K562 (cell line): ENCODE measurements around the gene CGNL1.
A peak's percentile ranks its signal among the peaks of the same experiment; 100 is the strongest.

ENCODE experiments used
- BCL6 ChIP-seq: fragments of 250-450 bp; sonication (Bioruptor Pico); IDR thresholded peaks from 2 replicates; pipeline ENCODE4 v1.4.0; 2020
- CTBP1 ChIP-seq: fragments of 450-650 bp; IDR thresholded peaks from 2 replicates; pipeline ENCODE4 v1.6.1; 2016; ENCODE audit warnings: borderline replicate concordance
- CTCF ChIP-seq, 3 experiments: IDR thresholded peaks in 2 of 3; conservative IDR thresholded peaks in 1 of 3; 2 replicates each; pipeline ENCODE4 v1.5.1; 2011 to 2012; ENCODE audit warnings: low read length in 3 of 3, mild to moderate bottlenecking in 3 of 3, control low read depth in 2 of 3, improper control_type of control experiment in 1 of 3, inconsistent platforms in 1 of 3, low read depth in 1 of 3, mixed read lengths in 1 of 3, moderate library complexity in 1 of 3; ENCODE audit not compliant: insufficient read depth in 2 of 3
- EGR1 ChIP-seq: fragments of 450-650 bp; conservative IDR thresholded peaks from 2 replicates; pipeline ENCODE4 v1.6.1; 2017; ENCODE audit warnings: mild to moderate bottlenecking
- FOXK1 ChIP-seq: sonication (generic); formaldehyde crosslinking; IDR thresholded peaks from 2 replicates; pipeline ENCODE4 v1.8.0; 2022; ENCODE audit warnings: missing genetic modification reagents, mild to moderate bottlenecking, borderline replicate concordance
- GTF2F1 ChIP-seq: IDR thresholded peaks from 2 replicates; pipeline ENCODE4 v1.6.1; 2011; ENCODE audit warnings: low read depth, low read length, improper control_type of control experiment
- LCOR ChIP-seq: sonication (generic); formaldehyde crosslinking; IDR thresholded peaks from 2 replicates; pipeline ENCODE4 v1.8.0; 2022; ENCODE audit warnings: mild to moderate bottlenecking, missing genetic modification reagents
- MAFG ChIP-seq: fragments of 450-650 bp; conservative IDR thresholded peaks from 2 replicates; pipeline ENCODE4 v1.6.1; 2016; ENCODE audit warnings: missing genetic modification characterization, missing compliant biosample characterization
- NFYB ChIP-seq: IDR thresholded peaks from 2 replicates; pipeline ENCODE4 v1.6.1; 2011; ENCODE audit warnings: mild to moderate bottlenecking, moderate library complexity; ENCODE audit not compliant: insufficient read length; ENCODE audit errors: extremely low read depth
- POLR2A ChIP-seq: fragments of 450-650 bp; conservative IDR thresholded peaks from 2 replicates; pipeline ENCODE4 v1.6.1; 2016
- SMAD1 ChIP-seq: fragments of 150-350 bp; IDR thresholded peaks from 2 replicates; pipeline ENCODE4 v1.6.1; 2014; ENCODE audit warnings: low read length, low read depth; ENCODE audit not compliant: partially characterized antibody
- SP1 ChIP-seq: sonication (generic); formaldehyde crosslinking; IDR thresholded peaks from 2 replicates; pipeline ENCODE4 v1.8.1; 2022; ENCODE audit warnings: mild to moderate bottlenecking, missing genetic modification reagents
- TEAD2 ChIP-seq: fragments of 450-650 bp; IDR thresholded peaks from 2 replicates; pipeline ENCODE4 v1.6.1; 2016; ENCODE audit warnings: missing genetic modification characterization, control low read depth, missing compliant biosample characterization
- ZNF830 ChIP-seq: fragments of 250-450 bp; sonication (Bioruptor Pico); IDR thresholded peaks from 2 replicates; pipeline ENCODE4 v1.5.0; 2021; ENCODE audit warnings: mild to moderate bottlenecking

GRCh38 chr15:57327985-57328471 lies 48.3 kb upstream of the CGNL1 start:
- TF ChIP-seq LCOR (CRISPR knock-in tag) (no peak), FOXK1 (CRISPR knock-in tag) (no peak), POLR2A (no peak), BCL6 (no peak), GTF2F1 (no peak), CTCF (IDR thresholded peaks at IDR 0.05 in 2 of 3, conservative IDR thresholded peaks at IDR 0.05 in 1 of 3; ENCODE audit: insufficient read depth in 2 of 3, low read depth in 1 of 3, low read length in 3 of 3) (no peak), SP1 (CRISPR knock-in tag) (no peak), EGR1 (no peak), ZNF830 (CRISPR knock-in tag) (no peak), SMAD1 (no peak), TEAD2 (tag) (no peak), NFYB (no peak), MAFG (tag) (peak; percentile 75), CTBP1 (peak; percentile 59)
